Dermis blood vessel endothelial cell (primary cell): ENCODE results near the gene UPF3B. TPM values are rescaled to one million over a fixed set of nuclear protein-coding genes. Genes with fewer than 3 reads are reported as not detected.
A peak's percentile ranks its signal among the peaks of the same experiment; 100 is the strongest.
"Not testable (repeated sequence)": the region's sequence is repeated elsewhere in the genome, so short reads cannot be mapped to it uniquely, and the experiment has no call there.

ENCODE experiments used
- DNase-seq: peaks from one replicate; pipeline ENCODE4 v3.0.0; 2010
- total RNA-seq: library from RNA; depleted of rRNA; stranded (reverse); fragments of >200 nt; gene quantifications from 2 replicates; pipeline ENCODE4 v1.2.3, GENCODE V29; 2014

Gene UPF3B
- total RNA-seq, 1 donor from 2014 or later, result 1.9 TPM

DNA sequence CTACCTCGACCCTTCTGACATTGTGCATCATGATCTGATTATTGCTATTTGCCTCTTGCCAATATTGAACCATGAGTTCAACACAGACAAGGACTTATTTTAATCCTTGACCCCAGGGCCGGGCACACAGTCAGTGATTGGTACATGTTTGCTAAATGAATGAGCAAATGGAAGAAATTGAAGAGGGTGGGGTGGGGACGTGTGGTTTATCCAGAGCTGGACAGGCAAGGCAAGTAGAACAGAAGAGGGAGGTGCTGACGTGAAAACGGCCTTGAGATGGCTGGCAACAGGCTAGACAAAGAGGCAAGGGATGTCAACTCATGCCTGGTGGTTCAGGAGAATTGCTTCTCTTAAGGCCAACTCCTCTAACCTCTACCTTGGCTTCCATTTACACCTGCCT, 28.5 kb downstream of the UPF3B start:
- not testable (repeated sequence) for DNase-seq

DNA sequence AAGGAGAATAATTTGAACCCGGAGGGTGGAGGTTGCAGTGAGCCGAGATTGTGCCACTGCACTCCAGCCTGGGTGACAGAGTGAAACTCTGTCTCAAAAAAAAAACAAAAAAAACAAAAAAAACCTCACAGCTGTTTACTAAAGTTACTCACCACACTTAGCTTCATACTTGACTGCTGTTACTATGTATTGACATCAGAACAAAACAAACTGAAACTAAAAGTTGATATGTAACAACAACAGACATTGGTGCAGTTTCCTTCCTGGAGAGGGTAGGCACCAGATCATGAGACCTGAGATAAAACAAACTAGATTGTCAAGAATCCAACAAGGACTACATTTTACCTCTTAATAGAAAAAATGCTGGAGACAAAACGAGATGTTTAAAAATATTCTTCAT, 31.1 kb downstream of the UPF3B start:
- peak; percentile 72 for DNase-seq

DNA sequence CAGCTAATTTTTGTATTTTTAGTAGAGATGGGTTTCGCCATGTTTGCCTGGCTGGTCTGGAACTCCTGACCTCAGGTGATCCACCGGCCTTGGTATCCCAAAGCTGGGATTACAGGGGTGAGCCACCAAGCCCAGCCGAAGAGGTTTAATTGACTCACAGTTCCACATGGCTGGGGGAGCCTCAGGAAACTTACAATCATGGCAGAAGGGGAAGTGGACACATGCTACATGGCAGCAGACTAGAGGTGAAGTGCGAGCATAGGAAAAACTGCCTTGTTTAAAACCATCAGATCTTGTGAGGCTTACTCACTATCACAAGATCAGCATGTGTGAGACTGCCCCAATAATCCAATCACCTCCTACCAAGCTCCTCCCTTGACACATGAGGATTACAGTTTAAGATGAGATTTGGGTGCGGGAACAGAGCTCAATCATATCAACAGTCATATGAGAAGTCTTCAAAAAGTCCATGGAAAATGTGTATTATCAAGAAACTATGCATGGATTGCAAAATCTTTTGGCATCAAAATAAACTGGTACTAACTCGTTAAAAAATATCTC, 35.6 kb downstream of the UPF3B start:
- no peak for DNase-seq

DNA sequence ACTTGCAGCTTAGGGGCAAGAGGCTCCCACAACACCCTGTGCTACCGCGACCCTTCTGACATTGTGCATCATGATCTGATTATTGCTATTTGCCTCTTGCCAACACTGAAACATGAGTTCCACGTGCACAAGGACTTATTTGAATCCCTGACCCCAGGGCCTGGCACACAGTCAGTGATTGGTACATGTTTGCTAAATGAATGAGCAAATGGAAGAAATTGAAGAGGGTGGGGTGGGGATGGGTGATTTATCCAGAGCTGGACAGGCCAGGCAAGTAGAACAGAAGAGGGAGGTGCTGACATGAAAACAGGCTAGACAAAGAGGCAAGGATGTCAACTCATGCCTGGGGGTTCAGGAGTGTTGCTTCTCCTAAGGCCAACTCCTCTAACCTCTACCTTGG, 36.5 kb downstream of the UPF3B start:
- no peak for DNase-seq

DNA sequence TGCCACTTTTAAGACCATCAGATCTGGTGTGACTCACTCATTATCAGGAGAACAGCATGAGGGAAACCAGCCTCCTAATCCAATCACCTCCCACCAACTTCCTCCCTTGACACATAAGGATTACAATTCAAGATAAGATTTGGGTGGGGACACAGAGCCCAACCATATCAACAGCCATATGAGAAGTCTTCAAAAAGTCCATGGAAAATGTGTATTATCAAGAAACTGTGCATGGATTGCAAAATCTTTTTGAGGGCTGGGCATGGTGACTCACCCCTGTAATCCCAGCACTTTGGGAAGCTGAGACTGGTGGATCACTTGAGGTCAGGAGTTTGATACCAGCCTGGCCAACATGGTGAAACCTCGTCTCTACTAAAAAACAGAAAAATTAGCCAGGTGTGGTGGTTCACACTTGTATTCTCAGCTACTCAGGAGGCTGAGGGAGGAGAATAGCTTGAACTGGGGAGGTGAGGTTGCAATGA, 43.5 kb downstream of the UPF3B start:
- no peak for DNase-seq

DNA sequence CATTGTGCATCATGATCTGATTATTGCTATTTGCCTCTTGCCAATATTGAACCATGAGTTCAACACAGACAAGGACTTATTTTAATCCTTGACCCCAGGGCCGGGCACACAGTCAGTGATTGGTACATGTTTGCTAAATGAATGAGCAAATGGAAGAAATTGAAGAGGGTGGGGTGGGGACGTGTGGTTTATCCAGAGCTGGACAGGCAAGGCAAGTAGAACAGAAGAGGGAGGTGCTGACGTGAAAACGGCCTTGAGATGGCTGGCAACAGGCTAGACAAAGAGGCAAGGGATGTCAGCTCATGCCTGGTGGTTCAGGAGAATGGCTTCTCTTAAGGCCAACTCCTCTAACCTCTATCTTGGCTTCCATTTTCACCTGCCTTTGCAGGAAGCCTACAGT, 44.3 kb downstream of the UPF3B start:
- not testable (repeated sequence) for DNase-seq

DNA sequence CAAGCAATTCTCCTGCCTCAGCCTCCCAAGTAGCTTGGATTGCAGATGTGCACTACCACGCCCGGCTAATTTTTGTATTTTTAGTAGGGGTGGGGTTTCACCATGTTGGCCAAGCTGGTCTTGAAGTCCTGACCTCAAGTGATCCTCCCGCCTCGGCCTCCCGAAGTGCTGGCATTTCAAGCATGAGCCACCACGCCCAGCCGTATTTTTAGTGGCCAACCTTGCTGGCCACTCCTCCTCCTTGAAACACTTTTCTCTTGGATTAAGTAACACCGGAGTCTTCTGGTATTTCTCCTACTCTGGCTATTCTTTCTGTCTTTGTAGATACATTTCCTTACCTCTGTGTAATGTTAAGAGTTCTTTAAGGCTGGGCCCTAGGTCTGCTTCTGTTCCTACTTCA, 50.2 kb downstream of the UPF3B start:
- DNase-seq, result no peak

DNA sequence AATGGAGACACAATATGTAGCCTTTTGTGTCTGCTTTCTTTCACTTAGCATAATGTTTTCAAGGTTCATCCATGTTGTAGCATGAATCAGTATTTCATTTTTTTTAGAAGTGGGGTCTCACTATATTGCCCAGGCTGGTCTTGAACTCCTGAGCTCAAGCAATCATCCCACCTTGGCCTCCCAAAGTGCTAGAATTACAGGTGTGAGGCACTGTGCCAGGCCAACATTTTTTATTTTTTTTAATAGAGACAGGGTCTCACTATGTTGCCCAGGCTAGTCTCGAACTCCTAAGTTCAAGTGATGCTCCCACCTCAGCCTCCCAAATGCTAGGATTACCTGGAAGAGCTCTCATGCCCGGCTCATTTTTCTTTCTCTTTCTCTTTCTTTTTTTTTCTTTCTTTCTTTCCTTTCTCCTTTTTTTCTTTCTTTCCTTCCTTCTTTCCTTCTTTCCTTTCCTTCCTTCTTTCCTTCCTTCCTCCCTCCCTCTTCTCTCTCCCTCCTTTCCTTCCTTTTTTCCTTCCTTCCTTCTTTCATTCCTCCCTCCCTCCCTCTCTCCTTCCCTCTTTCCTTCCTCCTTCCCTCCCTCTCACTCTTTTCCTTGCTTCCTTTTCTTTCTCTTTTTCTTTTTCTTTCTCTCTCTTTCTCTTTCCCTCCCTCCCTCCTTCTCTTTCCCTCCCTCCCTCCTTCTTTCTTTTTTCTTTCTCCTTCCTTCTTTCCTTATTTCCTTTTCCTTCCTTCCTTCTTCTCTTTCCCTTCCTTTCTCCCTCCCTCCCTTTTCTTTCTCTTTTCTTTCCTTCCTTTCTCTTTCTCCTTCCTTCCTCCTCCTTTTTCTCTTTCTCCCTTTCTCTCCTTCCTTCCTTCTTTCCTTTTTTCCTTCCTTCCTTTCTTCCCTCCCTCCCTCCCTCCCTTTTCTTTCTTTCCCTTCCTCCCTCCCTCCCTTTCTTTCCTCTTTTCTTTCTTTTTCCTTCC, 51.2 kb downstream of the UPF3B start:
- no peak for DNase-seq

DNA sequence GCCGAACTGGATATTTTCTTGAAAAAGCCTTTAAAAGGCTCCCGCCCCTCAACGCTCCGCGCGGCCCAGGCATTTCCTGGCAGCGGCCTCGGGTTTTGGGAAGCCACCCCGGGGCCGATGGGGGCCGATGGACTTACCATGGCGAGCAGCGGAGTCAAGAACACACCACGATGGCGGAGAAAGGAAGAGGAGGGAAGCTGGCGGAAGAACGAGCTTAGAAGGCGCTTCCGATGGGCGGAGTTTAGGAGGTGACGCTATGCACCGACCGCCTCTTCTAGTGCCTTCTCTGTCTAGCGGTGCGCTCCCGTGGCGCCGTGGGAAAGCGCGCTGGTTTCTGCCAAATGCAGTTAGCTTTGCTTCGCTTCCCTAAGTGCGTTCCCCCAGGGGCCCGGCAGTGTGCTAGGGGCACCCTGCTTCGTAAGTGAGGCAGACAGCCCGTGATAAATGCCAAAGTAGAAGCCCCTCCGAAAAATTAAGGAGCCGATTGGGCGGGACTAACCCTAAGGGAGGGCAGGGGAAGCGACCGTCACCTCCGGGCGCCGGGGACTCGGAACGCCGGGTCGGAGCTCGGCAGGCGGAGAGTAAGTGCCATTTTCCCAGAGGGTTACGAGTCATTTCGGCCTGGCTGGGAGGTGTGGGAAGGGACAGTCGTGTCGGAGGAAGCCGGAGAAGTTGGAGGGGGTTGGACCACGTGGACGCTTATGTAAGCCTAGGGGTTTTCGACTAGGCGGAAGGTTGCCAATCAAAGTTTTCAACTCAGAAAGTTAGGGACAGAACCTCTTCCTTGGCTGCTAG, 61.1 kb downstream of the UPF3B start, which contains the start of gene RPL39:
Gene RPL39, minus strand, starts transcription at position 194 of the 795 bp plus-strand sequence. Its CDS starts 54 bp downstream, at position 140.
- DNase-seq, result peak; percentile 91

DNA sequence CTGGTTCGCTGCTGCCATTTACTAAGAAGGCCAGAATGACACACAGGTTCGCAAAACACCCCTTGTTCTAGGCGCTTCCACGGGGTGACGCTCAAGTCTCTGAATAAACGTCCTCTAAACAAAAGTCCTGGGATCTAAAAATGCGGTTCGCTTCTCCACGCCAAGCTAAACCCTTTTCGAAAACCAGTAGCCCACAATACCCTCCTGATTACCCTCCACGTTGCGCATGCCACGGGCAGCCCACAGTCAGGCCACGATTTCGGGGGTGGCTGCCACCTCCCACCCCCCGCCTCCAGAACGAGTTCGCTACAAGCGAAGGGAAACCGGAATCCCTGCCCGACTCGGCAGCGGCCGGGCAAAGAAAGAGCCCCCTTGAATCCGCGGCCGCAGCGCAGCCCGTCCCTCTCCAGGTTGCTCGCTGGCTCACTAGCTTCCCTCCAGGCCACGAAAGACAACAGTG, 61.8 kb downstream of the UPF3B start:
- DNase-seq, result peak; percentile 66

DNA sequence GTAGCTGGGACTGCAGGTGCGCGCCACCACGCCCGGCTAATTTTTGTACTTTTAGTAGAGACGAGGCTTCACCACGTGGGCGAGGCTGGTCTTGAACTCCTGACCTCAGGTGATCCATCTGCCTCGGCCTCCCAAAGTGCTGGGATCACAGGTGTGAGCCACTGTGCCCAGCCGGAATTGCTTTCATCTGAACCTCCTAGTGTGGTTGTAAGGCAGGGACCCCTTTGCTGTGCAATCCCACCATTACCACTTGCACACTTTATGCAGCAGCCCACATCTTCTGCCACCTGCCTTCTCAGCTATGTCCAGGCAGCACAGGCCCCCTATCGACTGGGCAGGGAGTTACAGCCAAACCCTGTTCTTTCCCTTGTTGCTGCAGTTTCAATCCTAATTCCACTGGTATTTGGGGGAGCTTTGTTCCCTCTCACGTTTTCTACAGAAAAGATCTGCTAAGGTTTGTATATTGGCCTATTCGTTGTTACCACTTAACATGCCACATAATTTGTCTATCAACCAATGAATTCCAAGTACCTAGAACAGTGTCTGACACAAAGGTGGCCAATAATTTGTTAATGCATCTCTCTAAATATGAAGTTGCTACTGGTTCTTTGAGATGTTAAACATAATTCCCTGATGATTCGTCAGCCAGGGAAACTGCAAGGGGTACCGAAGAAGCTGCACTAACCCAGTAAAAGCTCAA, 67.9 kb downstream of the UPF3B start:
- DNase-seq, result peak; percentile 60

Other genes starting within 250 kb of the UPF3B start
- gene NKRF, start 246.5 kb downstream of the UPF3B start, total RNA-seq, result 4.1 and 9.9 TPM in 2 replicates
- gene SEPTIN6, start 159.8 kb downstream of the UPF3B start, total RNA-seq, result 22.8 and 40.9 TPM in 2 replicates
- gene SOWAHD, start 94.4 kb downstream of the UPF3B start, total RNA-seq, result 0.05 TPM in 1 of 2 replicates, not detected in the other
- gene RPL39, start 61.3 kb downstream of the UPF3B start, total RNA-seq, result 2,423 and 9,363 TPM in 2 replicates
- gene RNF113A, start 18.8 kb upstream of the UPF3B start, total RNA-seq, result 18.0 and 19.6 TPM in 2 replicates
- 52.0 and 89.2 TPM in 2 replicates for gene NDUFA1, start 18.9 kb upstream of the UPF3B start, total RNA-seq
- gene AKAP14, start 42.9 kb upstream of the UPF3B start, total RNA-seq, result not detected in 2 replicates
- 3.5 and 4.4 TPM in 2 replicates for gene NKAP, start 90.8 kb upstream of the UPF3B start, total RNA-seq
- gene RHOXF2B, start 224.7 kb upstream of the UPF3B start, total RNA-seq, result not detected in 2 replicates